Suprapubic skin (tissue), 4 donors: ENCODE measurements around the gene BMPER. TPM values are rescaled to one million over a fixed set of nuclear protein-coding genes. Genes with fewer than 3 reads are reported as not detected.

ENCODE experiments used
- DNase-seq, 2 donors: peaks; one replicate each; pipeline ENCODE4 v3.0.0-alpha.2; 2019; ENCODE audit warnings: low spot score in 2 of 2
- H3K27ac ChIP-seq: fragments of 200-600 bp; sonication (generic); one replicate; pipeline ENCODE4 v1.5.1; 2019
- H3K27me3 ChIP-seq: fragments of 200-600 bp; sonication (generic); one replicate; pipeline ENCODE4 v1.5.1; 2019
- H3K36me3 ChIP-seq: fragments of 200-600 bp; sonication (generic); one replicate; pipeline ENCODE4 v1.5.1; 2019
- H3K4me1 ChIP-seq: fragments of 200-600 bp; sonication (generic); one replicate; pipeline ENCODE4 v1.5.1; 2019
- H3K4me3 ChIP-seq: fragments of 200-600 bp; sonication (generic); one replicate; pipeline ENCODE4 v1.5.1; 2019; ENCODE audit warnings: mild to moderate bottlenecking
- H3K9me3 ChIP-seq: fragments of 200-600 bp; sonication (generic); one replicate; pipeline ENCODE4 v1.5.1; 2019
- EP300 ChIP-seq: sonication (generic); formaldehyde crosslinking; IDR thresholded peaks from one replicate; pipeline ENCODE4 v1.6.1; 2017; ENCODE audit warnings: antibody characterized with exemption
- POLR2A ChIP-seq, 2 donors: fragments of 450-650 bp; IDR thresholded peaks; one replicate each; pipeline ENCODE4 v1.6.1; 2017; ENCODE audit warnings: antibody characterized with exemption in 2 of 2, mild to moderate bottlenecking in 2 of 2, moderate library complexity in 2 of 2
- POLR2AphosphoS5 ChIP-seq, 3 donors: sonication (generic); formaldehyde crosslinking; IDR thresholded peaks; one replicate each; pipeline ENCODE4 v1.6.1; 2017; ENCODE audit warnings: antibody characterized with exemption in 3 of 3
- WGBS: methylation state at CpG from one replicate; pipeline ENCODE4 v1.1.5; 2018; 5-methylcytosine and 5-hydroxymethylcytosine counted together
- total RNA-seq, 4 donors: library from RNA; depleted of rRNA; stranded (reverse); fragments of >200 nt; gene quantifications; one replicate each; pipeline ENCODE4 v1.1.0, GENCODE V29; 2016
- TF ChIP-seq, protein P1 (sequence below), 2 donors: fragments of 200-600 bp in 1 of 2; fragments of 450-650 bp in 1 of 2; sonication (generic) in 1 of 2; IDR thresholded peaks; one replicate each; pipeline ENCODE4 v1.5.1; 2016 to 2019; ENCODE audit warnings: antibody characterized with exemption in 2 of 2, mild to moderate bottlenecking in 1 of 2, moderate library complexity in 1 of 2

BMPER gene
- total RNA-seq, 4 donors from 2014 or later = 0.52 to 7.2 (median 1.2) TPM

DNA sequence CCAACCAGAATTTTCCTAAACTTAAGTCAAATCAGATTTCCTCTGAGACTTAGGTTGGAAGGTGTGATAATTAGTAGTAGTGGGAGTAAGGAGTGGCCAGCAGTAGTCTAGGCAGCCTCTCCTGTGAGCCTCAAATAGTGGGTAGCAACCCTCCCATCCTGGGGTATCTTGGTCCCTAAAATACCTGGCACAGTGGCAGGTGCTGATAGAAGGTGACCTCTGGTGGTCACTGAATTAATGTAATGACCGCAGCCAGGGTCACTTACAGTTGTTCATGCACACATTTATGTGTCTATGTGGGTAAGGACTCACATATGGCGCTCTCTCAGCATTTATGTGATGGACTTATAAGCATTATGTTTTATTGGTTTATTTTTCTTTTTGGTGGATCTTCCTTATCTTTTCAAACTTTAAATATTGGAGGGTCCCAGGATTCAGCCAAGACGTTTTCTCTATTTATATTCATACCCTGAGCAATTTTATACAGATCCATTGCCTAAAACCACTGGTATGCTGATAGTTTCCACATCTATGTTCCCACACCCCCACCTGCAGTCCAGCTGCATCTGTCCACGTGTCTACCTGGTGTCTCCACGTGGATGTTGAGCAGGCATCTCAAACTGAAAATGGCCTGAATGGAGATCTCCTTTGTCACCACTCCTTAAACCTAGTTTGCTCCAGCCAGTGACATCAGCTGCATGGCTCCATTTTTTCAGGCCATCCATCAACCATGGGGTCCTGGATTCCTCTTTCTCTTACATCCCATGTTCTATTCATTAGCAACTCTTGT is 18.3 kb downstream of the BMPER start:
- Histone ChIP-seq H3K27me3 (peaks cover 6% of the 10 kb centered on the region), H3K4me3 (no peak overlapping the region), H3K4me1 (no peaks in the 10 kb centered on the region), H3K27ac (no peak overlapping the region), H3K36me3 (no peaks in the 10 kb centered on the region), H3K9me3 (no peaks in the 10 kb centered on the region)
- WGBS = 85% methylated on average over 5 of the region's 5 CpGs
- no peak for DNase-seq
- TF ChIP-seq, protein P1, sequence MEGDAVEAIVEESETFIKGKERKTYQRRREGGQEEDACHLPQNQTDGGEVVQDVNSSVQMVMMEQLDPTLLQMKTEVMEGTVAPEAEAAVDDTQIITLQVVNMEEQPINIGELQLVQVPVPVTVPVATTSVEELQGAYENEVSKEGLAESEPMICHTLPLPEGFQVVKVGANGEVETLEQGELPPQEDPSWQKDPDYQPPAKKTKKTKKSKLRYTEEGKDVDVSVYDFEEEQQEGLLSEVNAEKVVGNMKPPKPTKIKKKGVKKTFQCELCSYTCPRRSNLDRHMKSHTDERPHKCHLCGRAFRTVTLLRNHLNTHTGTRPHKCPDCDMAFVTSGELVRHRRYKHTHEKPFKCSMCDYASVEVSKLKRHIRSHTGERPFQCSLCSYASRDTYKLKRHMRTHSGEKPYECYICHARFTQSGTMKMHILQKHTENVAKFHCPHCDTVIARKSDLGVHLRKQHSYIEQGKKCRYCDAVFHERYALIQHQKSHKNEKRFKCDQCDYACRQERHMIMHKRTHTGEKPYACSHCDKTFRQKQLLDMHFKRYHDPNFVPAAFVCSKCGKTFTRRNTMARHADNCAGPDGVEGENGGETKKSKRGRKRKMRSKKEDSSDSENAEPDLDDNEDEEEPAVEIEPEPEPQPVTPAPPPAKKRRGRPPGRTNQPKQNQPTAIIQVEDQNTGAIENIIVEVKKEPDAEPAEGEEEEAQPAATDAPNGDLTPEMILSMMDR (IDR thresholded peaks at IDR 0.05) = no peak
- no peak for TF ChIP-seq POLR2AphosphoS5 (IDR thresholded peaks at IDR 0.05)
- no peak for TF ChIP-seq POLR2A (IDR thresholded peaks at IDR 0.05)
- TF ChIP-seq EP300 = no peak

DNA sequence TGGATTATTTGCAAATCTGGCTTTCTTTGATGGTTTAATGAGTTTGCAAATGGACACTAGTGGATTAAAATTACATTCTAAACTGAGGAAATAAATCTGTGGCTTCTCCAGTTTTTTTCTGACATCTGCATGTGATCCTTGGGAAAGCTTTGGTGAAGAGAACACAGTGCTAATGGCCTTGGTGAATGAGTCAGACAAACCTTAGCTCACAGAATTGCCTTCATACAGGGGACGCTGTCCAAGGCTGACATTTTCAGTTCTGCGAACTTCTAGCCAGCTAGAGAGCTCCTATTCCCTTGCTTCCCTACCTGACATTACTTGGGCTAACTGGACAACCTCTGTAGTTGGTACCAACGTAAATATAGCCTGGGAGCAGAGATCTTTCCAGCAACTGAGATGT is 21.2 kb downstream of the BMPER start:
- no peaks in the 10 kb centered on the region for H3K36me3 ChIP-seq
- no peak overlapping the region for H3K4me3 ChIP-seq
- H3K27ac ChIP-seq = no peak overlapping the region
- H3K27me3 ChIP-seq = peaks cover 6% of the 10 kb centered on the region
- no peaks in the 10 kb centered on the region for H3K4me1 ChIP-seq
- no peak for DNase-seq
- TF ChIP-seq EP300 = no peak
- TF ChIP-seq POLR2AphosphoS5 (IDR thresholded peaks at IDR 0.05) = no peak
- TF ChIP-seq, protein P1 (IDR thresholded peaks at IDR 0.05) = no peak
- TF ChIP-seq POLR2A (IDR thresholded peaks at IDR 0.05) = no peak
- 79% methylated on average over 3 of the region's 3 CpGs for WGBS
- no peaks in the 10 kb centered on the region for H3K9me3 ChIP-seq

DNA sequence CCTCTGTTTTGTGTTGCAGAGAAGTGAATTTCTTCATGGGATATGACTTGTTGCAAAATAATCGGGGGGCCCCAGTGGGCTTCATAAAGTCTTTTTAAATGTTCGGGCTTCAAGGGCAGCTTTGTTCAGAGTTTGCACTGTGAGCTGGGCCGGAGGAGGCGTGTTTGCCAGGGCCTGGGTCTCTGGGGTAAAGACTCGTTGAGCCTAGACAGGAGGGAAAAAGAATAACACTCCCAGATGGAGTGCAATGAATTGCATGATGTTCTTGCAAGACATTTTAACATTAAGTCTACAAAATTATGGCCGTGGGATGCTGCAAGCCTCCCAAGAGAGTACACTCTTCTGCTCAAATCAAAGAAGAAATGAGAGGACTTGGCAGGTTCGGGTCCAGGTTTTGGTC is 23.6 kb downstream of the BMPER start:
- DNase-seq = no peak
- no peak overlapping the region for H3K4me3 ChIP-seq
- no peaks in the 10 kb centered on the region for H3K36me3 ChIP-seq
- H3K9me3 ChIP-seq = no peaks in the 10 kb centered on the region
- H3K27ac ChIP-seq = no peak overlapping the region
- H3K4me1 ChIP-seq = no peaks in the 10 kb centered on the region
- TF ChIP-seq POLR2A (IDR thresholded peaks at IDR 0.05) (no peak), EP300 (no peak), POLR2AphosphoS5 (IDR thresholded peaks at IDR 0.05) (no peak)
- TF ChIP-seq, protein P1 (IDR thresholded peaks at IDR 0.05) = no peak
- no peaks in the 10 kb centered on the region for H3K27me3 ChIP-seq
- 83% methylated on average over 7 of the region's 7 CpGs for WGBS

DNA sequence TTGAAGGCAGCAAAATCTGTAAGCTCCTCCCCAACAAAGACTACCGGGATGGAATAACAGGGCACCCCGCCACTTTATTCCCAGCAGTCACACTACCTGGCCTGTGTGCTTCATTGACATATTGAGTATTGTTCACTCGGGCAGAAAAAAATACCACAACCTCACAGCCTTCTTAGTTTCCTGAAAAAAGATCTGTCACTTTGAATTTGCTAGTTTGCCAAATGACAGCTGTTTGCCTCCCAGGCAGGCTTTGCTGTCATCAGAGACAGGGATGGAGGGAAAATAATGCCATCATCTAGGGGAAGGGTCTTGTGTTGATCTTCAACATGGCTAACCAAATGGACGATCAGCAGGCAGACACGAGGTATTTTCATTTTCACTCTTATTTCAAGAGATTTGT is 26.9 kb downstream of the BMPER start:
- H3K27me3 ChIP-seq = no peaks in the 10 kb centered on the region
- H3K9me3 ChIP-seq = no peaks in the 10 kb centered on the region
- H3K4me1 ChIP-seq = no peaks in the 10 kb centered on the region
- TF ChIP-seq EP300 = no peak
- 45% methylated on average over 5 of the region's 5 CpGs for WGBS
- no peaks in the 10 kb centered on the region for H3K36me3 ChIP-seq
- no peak overlapping the region for H3K27ac ChIP-seq
- DNase-seq = no peak
- H3K4me3 ChIP-seq = peak overlapping the region; percentile 12

DNA sequence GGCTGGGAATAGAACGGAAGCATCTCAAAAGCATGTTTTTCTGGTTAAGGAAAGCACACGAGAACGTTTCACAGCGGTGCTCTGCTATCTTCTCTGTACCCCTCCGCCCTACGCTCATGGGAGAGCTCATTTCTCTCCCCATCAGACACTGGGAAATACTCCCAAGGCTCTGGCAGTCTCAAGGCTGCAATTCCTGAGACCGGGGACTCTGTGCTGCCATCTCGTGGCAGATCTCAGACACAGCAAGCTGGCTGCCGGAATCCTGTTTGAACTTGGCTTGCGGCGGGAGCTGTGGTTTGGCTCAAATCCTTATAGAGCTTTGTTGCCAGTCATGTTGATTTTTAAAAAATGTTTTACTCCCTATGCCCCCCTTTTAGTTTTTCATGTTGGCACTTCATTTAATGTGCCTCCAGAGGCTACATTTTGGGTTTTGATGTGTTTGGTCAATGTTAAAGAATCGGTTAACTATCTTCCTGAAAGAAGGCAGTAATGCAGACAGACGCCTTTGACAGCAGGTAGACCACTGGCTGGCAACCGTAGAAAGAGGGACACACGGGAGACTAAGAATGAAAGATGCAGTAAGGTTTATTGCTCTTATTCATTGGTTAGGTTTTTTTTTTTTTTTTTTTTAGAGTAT is 27.6 kb downstream of the BMPER start:
- Histone ChIP-seq H3K27ac (no peak overlapping the region), H3K4me3 (peak overlapping the region; percentile 12), H3K9me3 (no peaks in the 10 kb centered on the region), H3K36me3 (no peaks in the 10 kb centered on the region), H3K27me3 (peaks cover 3% of the 10 kb centered on the region), H3K4me1 (no peaks in the 10 kb centered on the region)
- DNase-seq = peak; percentile 84
- WGBS = 15% methylated on average over 15 of the region's 15 CpGs
- TF ChIP-seq POLR2A (IDR thresholded peaks at IDR 0.05) = no peak
- TF ChIP-seq, protein P1 (IDR thresholded peaks at IDR 0.05) = peak; percentile 66 to 96
